Cortex of kidney (tissue), 1 donor: ENCODE measurements around the gene TMEM87A.
"Not testable (repeated sequence)": the region's sequence is repeated elsewhere in the genome, so short reads cannot be mapped to it uniquely, and the experiment has no call there.

Experiments used
- DNase-seq: peaks from one replicate; lab custom pipeline; 2025; lab: John Stamatoyannopoulos, UW

The TMEM87A gene

GRCh38 chr15:42272939-42273899 lies at the start of gene TMEM87A, which contains the start of gene GANC:
Gene TMEM87A, minus strand, starts transcription at chr15:42273433. Its CDS starts 35 bp downstream, at chr15:42273398.
Gene GANC, plus strand, starts transcription at chr15:42273201. Its CDS starts 1,281 bp downstream, at chr15:42274482.
- peak; percentile 68 for DNase-seq

- no peak for DNase-seq
Measured at GRCh38 chr15:42319206-42319605, 46.0 kb upstream of the TMEM87A start.

GRCh38 chr15:42316282-42316805 lies 43.1 kb upstream of the TMEM87A start:
- DNase-seq, result not testable (repeated sequence)

- no peak for DNase-seq
Measured at GRCh38 chr15:42315521-42315920, 42.3 kb upstream of the TMEM87A start.

- no peak for DNase-seq
Measured at GRCh38 chr15:42314818-42315217, 41.6 kb upstream of the TMEM87A start.

- DNase-seq, result no peak
Measured at GRCh38 chr15:42313463-42313862, 40.2 kb upstream of the TMEM87A start.

GRCh38 chr15:42306681-42307080 lies 33.4 kb upstream of the TMEM87A start:
- DNase-seq, result no peak

- not testable (repeated sequence) for DNase-seq
Measured at GRCh38 chr15:42301004-42301403, 27.8 kb upstream of the TMEM87A start.

- no peak for DNase-seq
Measured at GRCh38 chr15:42289166-42289565, 15.9 kb upstream of the TMEM87A start.

- no peak for DNase-seq
Measured at GRCh38 chr15:42287931-42288330, 14.7 kb upstream of the TMEM87A start.

GRCh38 chr15:42286445-42287029 lies 13.3 kb upstream of the TMEM87A start:
- DNase-seq, result no peak

- DNase-seq, result no peak
Measured at GRCh38 chr15:42285034-42285433, 11.8 kb upstream of the TMEM87A start.

GRCh38 chr15:42284551-42284950 lies 11.3 kb upstream of the TMEM87A start:
- DNase-seq, result no peak

- no peak for DNase-seq
Measured at GRCh38 chr15:42283671-42284070, 10.4 kb upstream of the TMEM87A start.

GRCh38 chr15:42282926-42283325 lies 9.7 kb upstream of the TMEM87A start:
- no peak for DNase-seq

GRCh38 chr15:42282344-42282743 lies 9.1 kb upstream of the TMEM87A start:
- DNase-seq, result no peak

GRCh38 chr15:42279234-42279723 lies 6.0 kb upstream of the TMEM87A start:
- DNase-seq, result no peak

- no peak for DNase-seq
Measured at GRCh38 chr15:42276762-42277161, 3.5 kb upstream of the TMEM87A start.

- no peak for DNase-seq
Measured at GRCh38 chr15:42275780-42276391, 2.7 kb upstream of the TMEM87A start.

- no peak for DNase-seq
Measured at GRCh38 chr15:42274702-42274989, 1.4 kb upstream of the TMEM87A start.

GRCh38 chr15:42273900-42274701 lies 868 bp upstream of the TMEM87A start:
- no peak for DNase-seq

- no peak for DNase-seq
Measured at GRCh38 chr15:42270996-42271395, 2.2 kb downstream of the TMEM87A start.
